ENCODE results near the gene RAI1. TPM values are rescaled to one million over a fixed set of nuclear protein-coding genes. Genes with fewer than 3 reads are reported as not detected.

RAI1 gene
- total and polyA plus RNA-seq, 7 donors: 1.8 to 31.9 (median 9.3) TPM

GRCh38 chr17:17801800-17802481 lies 120.7 kb downstream of the RAI1 start:
- TF ChIP-seq POLR2A (IDR thresholded peaks at IDR 0.05) (no peak), POLR2AphosphoS5 (IDR thresholded peaks at IDR 0.05) (no peak), EP300 (IDR thresholded peaks at IDR 0.05) (no peak), CTCF (IDR thresholded peaks at IDR 0.05) (no peak)
- H3K27ac ChIP-seq: no peak overlapping the region
- no peaks in the 10 kb centered on the region for H3K27me3 ChIP-seq
- intact Hi-C loops (cut with DNase I): no loop called here
- H3K4me1 ChIP-seq: peaks cover 0 to 17% (median 7%) of the 10 kb centered on the region in 4 donors
- no peak for DNase-seq
- H3K36me3 ChIP-seq: peaks cover 11 to 58% (median 22%) of the 10 kb centered on the region in 4 donors
- WGBS, 2 donors: 92 to 93% methylated on average over 13 of the region's 13 CpGs
- H3K4me3 ChIP-seq: no peak overlapping the region
- no peaks in the 10 kb centered on the region for H3K9me3 ChIP-seq

- Histone ChIP-seq H3K36me3 (peaks cover 11 to 38% (median 14%) of the 10 kb centered on the region in 4 donors), H3K9me3 (no peaks in the 10 kb centered on the region), H3K27ac (no peak overlapping the region), H3K4me3 (no peak overlapping the region), H3K4me1 (peaks cover 0 to 20% (median 12%) of the 10 kb centered on the region in 4 donors), H3K27me3 (no peaks in the 10 kb centered on the region)
- 98 to 99% methylated on average over 3 of the region's 3 CpGs for WGBS, 2 donors
- intact Hi-C loops (cut with DNase I): no loop called here
- TF ChIP-seq CTCF (IDR thresholded peaks at IDR 0.05) (no peak), POLR2AphosphoS5 (IDR thresholded peaks at IDR 0.05) (no peak), POLR2A (IDR thresholded peaks at IDR 0.05) (no peak), EP300 (IDR thresholded peaks at IDR 0.05) (no peak)
- no peak for DNase-seq
These were observed 122.7 kb downstream of the RAI1 start for GRCh38 chr17:17804007-17804406.

GRCh38 chr17:17805575-17805974 lies 124.3 kb downstream of the RAI1 start:
- peaks cover 0 to 23% (median 19%) of the 10 kb centered on the region in 4 donors for H3K4me1 ChIP-seq
- 88% methylated on average over 9 of the region's 9 CpGs for WGBS, 2 donors
- H3K9me3 ChIP-seq: no peaks in the 10 kb centered on the region
- intact Hi-C loops (cut with DNase I): no loop called here
- H3K27ac ChIP-seq: no peak overlapping the region
- H3K4me3 ChIP-seq: no peak overlapping the region
- TF ChIP-seq EP300 (IDR thresholded peaks at IDR 0.05) (no peak), POLR2AphosphoS5 (IDR thresholded peaks at IDR 0.05) (no peak), CTCF (IDR thresholded peaks at IDR 0.05) (no peak), POLR2A (IDR thresholded peaks at IDR 0.05) (no peak)
- no peaks in the 10 kb centered on the region for H3K27me3 ChIP-seq
- no peak for DNase-seq
- peaks cover 10 to 31% (median 14%) of the 10 kb centered on the region in 4 donors for H3K36me3 ChIP-seq

GRCh38 chr17:17806035-17806434 lies 124.8 kb downstream of the RAI1 start:
- 92 to 94% methylated on average over 4 of the region's 4 CpGs for WGBS, 2 donors
- Histone ChIP-seq H3K27ac (no peak overlapping the region), H3K4me1 (peaks cover 0 to 26% (median 23%) of the 10 kb centered on the region in 4 donors)

More at GRCh38 chr17:17806035-17806434, 124.8 kb downstream of the RAI1 start:
- TF ChIP-seq POLR2AphosphoS5 (IDR thresholded peaks at IDR 0.05): no peak
- TF ChIP-seq CTCF (IDR thresholded peaks at IDR 0.05): no peak
- no peak for TF ChIP-seq POLR2A (IDR thresholded peaks at IDR 0.05)
- TF ChIP-seq EP300 (IDR thresholded peaks at IDR 0.05): no peak
- no peaks in the 10 kb centered on the region for H3K27me3 ChIP-seq
- peaks cover 10 to 31% (median 14%) of the 10 kb centered on the region in 4 donors for H3K36me3 ChIP-seq
- intact Hi-C loops (cut with DNase I): no loop called here
- DNase-seq: no peak
- no peaks in the 10 kb centered on the region for H3K9me3 ChIP-seq
- H3K4me3 ChIP-seq: no peak overlapping the region

Measured in sigmoid colon (tissue), 7 donors.